Mesenchymal stem cell (in vitro differentiated cells and primary cell): ENCODE results near the gene RAB6B.
"Not testable (repeated sequence)": the region's sequence is repeated elsewhere in the genome, so short reads cannot be mapped to it uniquely, and the experiment has no call there.

Experiments
- DNase-seq: peaks from one replicate; pipeline ENCODE4 v3.0.0-alpha.2; 2013
- H2AFZ ChIP-seq: one replicate; pipeline ENCODE4 v1.6.1; 2013; ENCODE audit warnings: low read depth, mild to moderate bottlenecking, control low read depth, inconsistent platforms, low read length, moderate library complexity
- H2AK5ac ChIP-seq: 2 replicates; pipeline ENCODE4 v1.6.1; 2013; ENCODE audit warnings: low read length, moderate library complexity, mild to moderate bottlenecking, inconsistent platforms; ENCODE audit not compliant: severe bottlenecking
- H2BK120ac ChIP-seq: one replicate; pipeline ENCODE4 v1.6.1; 2013; ENCODE audit warnings: low read depth, mild to moderate bottlenecking, inconsistent platforms, low read length, moderate library complexity
- H2BK12ac ChIP-seq, 2 experiments: one replicate each; pipeline ENCODE4 v1.6.1; 2013; ENCODE audit warnings: inconsistent platforms in 2 of 2, low read length in 2 of 2, mild to moderate bottlenecking in 2 of 2, moderate library complexity in 2 of 2, control low read depth in 1 of 2
- H2BK15ac ChIP-seq: one replicate; pipeline ENCODE4 v1.6.1; 2013; ENCODE audit warnings: mild to moderate bottlenecking, low read depth, inconsistent platforms; ENCODE audit not compliant: poor library complexity, severe bottlenecking
- H2BK5ac ChIP-seq: 2 replicates; pipeline ENCODE4 v1.6.1; 2013; ENCODE audit warnings: low read depth, mild to moderate bottlenecking, low read length, control low read depth, inconsistent platforms; ENCODE audit not compliant: poor library complexity, severe bottlenecking
- H3K14ac ChIP-seq, 2 experiments: one replicate each; pipeline ENCODE4 v1.6.1; 2013; ENCODE audit warnings: inconsistent platforms in 2 of 2, low read length in 2 of 2, control low read depth in 1 of 2, mild to moderate bottlenecking in 1 of 2, moderate library complexity in 1 of 2
- H3K18ac ChIP-seq, 2 experiments: one replicate each; pipeline ENCODE4 v1.6.1; 2013; ENCODE audit warnings: inconsistent platforms in 2 of 2, low read length in 2 of 2, control low read depth in 1 of 2, low read depth in 1 of 2, mild to moderate bottlenecking in 1 of 2
- H3K23ac ChIP-seq, 2 experiments: one replicate each; pipeline ENCODE4 v1.6.1; 2013; ENCODE audit warnings: inconsistent platforms in 2 of 2, low read length in 2 of 2, mild to moderate bottlenecking in 2 of 2, moderate library complexity in 2 of 2, control low read depth in 1 of 2
- H3K27ac ChIP-seq: 2 replicates; pipeline ENCODE4 v1.5.1; 2013; ENCODE audit warnings: mild to moderate bottlenecking, moderate library complexity, low read length, control low read depth, inconsistent platforms; ENCODE audit not compliant: poor library complexity, severe bottlenecking
- H3K27me3 ChIP-seq, 2 experiments: 2 replicates each; pipeline versions ENCODE4 v1.6.1 to v1.7.0; 2013; ENCODE audit warnings: low read length in 2 of 2, mild to moderate bottlenecking in 2 of 2, moderate library complexity in 2 of 2, control low read depth in 1 of 2, inconsistent platforms in 1 of 2; ENCODE audit not compliant: control insufficient read depth in 1 of 2, insufficient read depth in 1 of 2
- H3K36me3 ChIP-seq, 2 experiments: 2 replicates each; pipeline versions ENCODE4 v1.6.1 to v1.7.0; 2013; ENCODE audit warnings: low read length in 2 of 2, control low read depth in 1 of 2, inconsistent platforms in 1 of 2, low read depth in 1 of 2, mild to moderate bottlenecking in 1 of 2; ENCODE audit not compliant: insufficient read depth in 2 of 2, control insufficient read depth in 1 of 2
- H3K4ac ChIP-seq, 2 experiments: one replicate each; pipeline ENCODE4 v1.6.1; 2013; ENCODE audit warnings: inconsistent platforms in 2 of 2, low read length in 2 of 2, mild to moderate bottlenecking in 2 of 2, moderate library complexity in 2 of 2, control low read depth in 1 of 2, low read depth in 1 of 2
- H3K4me1 ChIP-seq: 2 replicates; pipeline ENCODE4 v1.6.1; 2013; ENCODE audit warnings: low read depth, low read length, control low read depth; ENCODE audit not compliant: control insufficient read depth, insufficient read depth
- H3K4me2 ChIP-seq: 2 replicates; pipeline ENCODE4 v1.6.1; 2013; ENCODE audit warnings: low read length, mild to moderate bottlenecking, inconsistent platforms; ENCODE audit not compliant: poor library complexity, severe bottlenecking
- H3K4me3 ChIP-seq, 2 experiments: 2 replicates each; pipeline versions ENCODE4 v1.5.1 to v1.7.0; 2013; ENCODE audit warnings: low read length in 2 of 2, mild to moderate bottlenecking in 2 of 2, control low read depth in 1 of 2, low read depth in 1 of 2; ENCODE audit not compliant: insufficient read depth in 1 of 2
- H3K79me1 ChIP-seq: replicated peaks from 2 replicates; pipeline ENCODE4 v1.6.1; 2013; ENCODE audit warnings: mild to moderate bottlenecking, control low read depth, low read length, inconsistent platforms; ENCODE audit not compliant: poor library complexity, severe bottlenecking
- H3K9ac ChIP-seq: 2 replicates; pipeline ENCODE4 v1.7.0; 2013; ENCODE audit warnings: mild to moderate bottlenecking, low read length, moderate library complexity
- H3K9me3 ChIP-seq: 2 replicates; pipeline ENCODE4 v1.7.0; 2013; ENCODE audit warnings: mild to moderate bottlenecking, low read length; ENCODE audit not compliant: control insufficient read depth
- H4K8ac ChIP-seq: one replicate; pipeline ENCODE4 v1.6.1; 2013; ENCODE audit warnings: inconsistent platforms, mild to moderate bottlenecking, low read length, moderate library complexity
- H4K91ac ChIP-seq: one replicate; pipeline ENCODE4 v1.6.1; 2013; ENCODE audit warnings: mild to moderate bottlenecking, low read length, inconsistent platforms
- WGBS: methylation state at CpG from one replicate; pipeline ENCODE4 v1.1.7; 2013; ENCODE audit warnings: mixed read lengths; 5-methylcytosine and 5-hydroxymethylcytosine counted together

The RAB6B gene

DNA sequence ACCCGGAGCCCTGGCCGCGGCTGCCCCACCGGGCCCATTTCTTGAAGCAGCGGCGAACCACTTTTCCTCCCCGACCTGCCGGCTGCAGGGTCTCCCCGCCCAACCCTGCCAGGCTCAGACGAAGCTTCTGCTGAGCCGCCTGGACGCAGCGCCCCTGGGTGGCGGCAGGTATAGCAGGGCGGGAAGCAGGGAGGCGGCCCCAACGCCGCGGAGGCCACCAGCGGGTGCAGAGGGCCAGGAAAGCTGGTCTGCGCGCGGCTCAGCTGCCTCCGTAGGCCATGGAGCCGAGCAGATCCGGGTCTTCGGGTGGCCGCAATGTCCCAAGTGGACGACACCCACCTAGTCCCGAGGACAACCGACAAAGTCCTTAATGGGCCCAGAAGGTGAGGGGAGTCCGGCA, 111.9 kb downstream of the RAB6B start:
- Histone ChIP-seq H3K4me3 (no peak overlapping the region), H2BK5ac (no peak overlapping the region), H3K4ac (no peak overlapping the region), H2AK5ac (no peak overlapping the region), H3K4me1 (no peaks in the 10 kb centered on the region), H4K8ac (no peak overlapping the region), H2BK120ac (no peak overlapping the region), H3K14ac (no peak overlapping the region), H3K9me3 (no peaks in the 10 kb centered on the region), H3K79me1 (no peaks in the 10 kb centered on the region), H3K27ac (no peak overlapping the region), H3K4me2 (no peak overlapping the region), H2BK15ac (no peak overlapping the region), H3K36me3 (no peaks in the 10 kb centered on the region), H2AFZ (no peak overlapping the region), H3K9ac (no peak overlapping the region), H3K18ac (no peak overlapping the region), H3K27me3 (peaks cover 5 to 7% of the 10 kb centered on the region in 2 experiments), H4K91ac (no peak overlapping the region), H3K23ac (no peak overlapping the region), H2BK12ac (no peak overlapping the region)
- no peak for DNase-seq
- WGBS: 93% methylated on average over 32 of the region's 32 CpGs

DNA sequence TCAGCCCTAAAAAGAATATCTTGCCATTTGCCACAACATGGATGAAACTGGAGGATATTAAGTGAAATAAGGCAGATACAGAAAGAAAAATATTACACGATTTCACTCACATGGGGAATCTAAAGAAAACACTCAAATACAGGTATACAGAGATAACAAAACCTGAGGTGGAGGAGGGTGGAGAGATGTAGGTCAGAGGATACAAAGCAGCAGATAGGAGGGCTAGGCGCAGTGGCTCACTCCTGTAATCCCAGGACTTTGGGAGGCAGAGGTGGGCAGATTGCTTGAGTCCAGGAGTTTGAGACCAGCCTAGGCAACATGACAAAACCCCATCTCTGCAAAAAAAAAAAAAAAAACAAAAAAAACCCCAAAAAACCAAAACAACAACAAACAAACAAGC, 113.2 kb downstream of the RAB6B start:
- no peak overlapping the region for H3K9ac ChIP-seq

DNA sequence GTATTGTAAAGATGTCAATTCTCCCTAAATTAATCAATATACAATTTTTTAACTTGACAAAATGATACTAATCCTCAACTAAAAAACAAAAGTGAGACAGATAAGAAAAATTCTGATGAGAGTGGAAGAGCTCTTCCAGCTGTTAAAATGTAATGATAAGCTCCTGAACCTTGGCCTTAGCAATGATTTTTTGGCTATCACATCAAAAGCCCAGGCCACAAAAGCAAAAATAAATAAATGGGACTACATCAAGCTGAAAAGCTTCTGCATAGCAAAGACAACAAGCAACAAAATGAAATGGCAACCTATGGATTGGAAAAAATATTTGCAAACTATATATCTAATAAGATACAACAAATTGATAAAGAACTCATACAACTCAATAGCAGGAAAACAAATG, 114.1 kb downstream of the RAB6B start:
- Histone ChIP-seq H2BK120ac (no peak overlapping the region), H3K27me3 (peaks cover 10 to 11% of the 10 kb centered on the region in 2 experiments), H3K36me3 (no peaks in the 10 kb centered on the region), H2AFZ (no peak overlapping the region), H4K8ac (no peak overlapping the region), H3K23ac (no peak overlapping the region), H2AK5ac (no peak overlapping the region), H3K9ac (no peak overlapping the region), H3K4me3 (no peak overlapping the region), H3K18ac (no peak overlapping the region), H2BK15ac (no peak overlapping the region), H3K14ac (no peak overlapping the region), H3K4ac (no peak overlapping the region), H2BK12ac (no peak overlapping the region), H3K79me1 (no peaks in the 10 kb centered on the region), H3K27ac (no peak overlapping the region), H4K91ac (no peak overlapping the region), H3K4me2 (no peak overlapping the region), H2BK5ac (no peak overlapping the region), H3K9me3 (no peaks in the 10 kb centered on the region), H3K4me1 (no peaks in the 10 kb centered on the region)
- DNase-seq: no peak

More for the DNA sequence above, 113.2 kb downstream of the RAB6B start:
- H3K36me3 ChIP-seq: no peaks in the 10 kb centered on the region
- H3K23ac ChIP-seq: no peak overlapping the region
- DNase-seq: no peak
- H3K4me3 ChIP-seq: no peak overlapping the region
- no peak overlapping the region for H3K27ac ChIP-seq
- no peak overlapping the region for H4K8ac ChIP-seq
- no peaks in the 10 kb centered on the region for H3K79me1 ChIP-seq
- 100% methylated on average over 1 of the region's 2 CpGs for WGBS
- H2BK120ac ChIP-seq: no peak overlapping the region
- no peak overlapping the region for H3K18ac ChIP-seq
- H3K9me3 ChIP-seq: no peaks in the 10 kb centered on the region
- no peak overlapping the region for H2AFZ ChIP-seq
- H3K14ac ChIP-seq: no peak overlapping the region
- no peak overlapping the region for H3K4ac ChIP-seq
- no peak overlapping the region for H2BK5ac ChIP-seq
- H2BK12ac ChIP-seq: no peak overlapping the region
- no peak overlapping the region for H2AK5ac ChIP-seq
- H3K27me3 ChIP-seq: peaks cover 5 to 10% of the 10 kb centered on the region in 2 experiments
- H3K4me1 ChIP-seq: no peaks in the 10 kb centered on the region
- H3K4me2 ChIP-seq: no peak overlapping the region
- H4K91ac ChIP-seq: no peak overlapping the region
- no peak overlapping the region for H2BK15ac ChIP-seq

DNA sequence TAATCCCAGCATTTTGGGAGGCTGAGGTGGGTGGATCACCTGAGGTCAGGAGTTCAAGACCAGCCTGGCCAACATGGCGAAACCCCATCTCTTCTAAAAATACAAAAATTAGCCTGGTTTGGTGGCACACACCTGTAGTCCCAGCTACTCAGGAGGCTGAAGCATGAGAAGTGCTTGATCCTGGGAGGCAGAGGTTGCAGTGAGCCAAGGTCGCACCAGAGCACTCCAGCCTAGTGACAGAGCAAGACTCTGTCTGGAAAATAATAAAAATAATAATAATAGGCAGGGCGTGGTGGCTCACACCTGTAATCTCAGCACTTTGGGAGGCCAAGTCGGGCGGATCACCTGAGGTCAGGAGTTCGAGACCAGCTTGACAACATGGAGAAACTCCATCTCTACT, 114.9 kb downstream of the RAB6B start:
- not testable (repeated sequence) for H3K4me1 ChIP-seq, H3K9me3 ChIP-seq, H3K4me2 ChIP-seq, H2BK120ac ChIP-seq, H2AFZ ChIP-seq, H3K18ac ChIP-seq, H2BK5ac ChIP-seq, DNase-seq, H4K8ac ChIP-seq, H4K91ac ChIP-seq, H2BK12ac ChIP-seq, H3K4ac ChIP-seq, H3K27ac ChIP-seq, H3K9ac ChIP-seq, H3K4me3 ChIP-seq, H3K79me1 ChIP-seq, H3K14ac ChIP-seq, H2AK5ac ChIP-seq, H3K23ac ChIP-seq, H3K36me3 ChIP-seq, H2BK15ac ChIP-seq
- peaks cover 10 to 11% of the 10 kb centered on the region in 2 experiments for H3K27me3 ChIP-seq
- 68% methylated on average over 5 of the region's 6 CpGs for WGBS
